DMS153 (cell line): ENCODE data around the gene SVIL.

Source experiments
- DNase-seq: peaks from one replicate; lab custom pipeline; 2025; lab: John Stamatoyannopoulos, UW

SVIL gene

DNA sequence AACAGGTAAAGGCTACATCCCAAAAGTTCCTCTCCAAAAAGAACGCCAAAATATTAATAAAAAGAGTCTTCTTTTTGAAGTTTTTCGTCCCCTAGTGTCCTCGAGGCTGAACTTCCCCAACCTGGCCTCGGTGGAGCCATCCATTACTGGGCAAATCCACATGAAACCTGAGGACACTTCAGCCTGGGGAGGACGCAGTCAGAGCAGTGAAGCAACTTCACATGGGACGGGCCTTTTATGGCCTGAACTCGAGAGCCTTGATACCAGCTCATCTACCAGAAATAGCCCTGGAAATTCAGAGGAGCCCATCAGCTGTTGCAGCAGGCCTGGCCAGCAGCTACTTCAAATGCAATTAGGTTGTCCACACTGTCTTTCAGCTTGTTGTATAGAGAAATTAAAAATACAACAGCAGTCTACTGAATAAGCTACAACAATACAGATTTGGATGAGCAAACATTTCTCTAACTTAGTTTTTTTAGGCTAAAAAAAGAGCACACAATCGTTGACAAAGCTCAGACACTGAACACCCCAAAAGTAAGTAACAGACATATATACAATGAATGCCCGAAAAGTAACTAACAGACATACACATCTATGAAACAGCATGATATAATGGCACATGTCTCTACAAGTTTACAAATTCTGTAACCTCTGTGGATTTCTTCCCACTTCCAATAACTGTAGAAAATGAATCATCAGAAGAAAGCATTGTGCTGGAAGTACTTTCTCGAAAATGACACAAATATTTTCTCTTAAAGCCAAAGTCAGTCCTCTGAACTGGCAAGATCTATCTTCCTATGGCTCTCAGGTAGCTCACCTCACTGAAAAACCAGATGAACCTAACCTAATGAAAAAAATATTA is at the start of gene SVIL:
Gene SVIL, minus strand, starts transcription at position 208 of the 862 bp plus-strand sequence. CDS start 79,913 bp downstream, outside the sequence.
- no peak for DNase-seq

- no peak for DNase-seq
These were observed 47.1 kb upstream of the SVIL start for GRCh38 chr10:29681676-29682448.

DNA sequence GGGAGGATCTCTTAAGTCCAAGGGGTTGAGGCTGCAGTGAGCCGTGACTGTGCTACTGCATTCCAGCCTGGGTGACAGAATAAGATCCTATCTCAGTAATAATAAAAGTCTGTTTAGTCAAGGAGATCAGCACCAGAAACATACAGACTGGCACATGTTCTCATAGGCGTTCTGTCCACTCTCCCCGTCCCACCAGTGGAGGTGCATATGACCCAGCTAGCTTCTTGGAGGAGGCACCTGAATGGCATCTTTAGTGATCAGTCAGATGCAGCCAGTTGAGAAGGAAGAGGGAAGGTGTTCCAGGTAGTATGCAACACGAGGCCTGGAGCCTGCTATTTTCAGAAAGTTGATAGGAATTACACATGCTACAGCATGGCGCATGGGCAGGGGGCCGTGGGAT is 45.3 kb upstream of the SVIL start:
- DNase-seq: no peak

DNA sequence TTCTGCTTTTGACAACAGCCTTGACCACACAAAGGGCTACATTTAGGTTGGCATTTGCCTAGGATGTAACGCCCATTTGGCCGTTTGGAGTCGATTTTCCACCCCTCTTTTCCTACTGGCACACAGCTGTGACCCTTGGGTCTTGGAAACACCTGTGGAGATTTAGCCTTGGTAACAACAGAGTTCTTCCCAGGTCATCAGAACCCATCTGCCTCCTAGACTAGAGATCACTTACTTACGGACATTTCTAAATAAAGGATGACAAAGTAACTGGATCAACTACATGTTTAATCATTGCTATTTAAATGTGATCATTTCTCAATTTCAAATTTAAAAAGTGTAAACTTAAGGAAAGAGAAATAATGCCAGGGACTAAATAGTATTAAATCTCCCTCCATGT is 42.0 kb upstream of the SVIL start:
- no peak for DNase-seq

DNA sequence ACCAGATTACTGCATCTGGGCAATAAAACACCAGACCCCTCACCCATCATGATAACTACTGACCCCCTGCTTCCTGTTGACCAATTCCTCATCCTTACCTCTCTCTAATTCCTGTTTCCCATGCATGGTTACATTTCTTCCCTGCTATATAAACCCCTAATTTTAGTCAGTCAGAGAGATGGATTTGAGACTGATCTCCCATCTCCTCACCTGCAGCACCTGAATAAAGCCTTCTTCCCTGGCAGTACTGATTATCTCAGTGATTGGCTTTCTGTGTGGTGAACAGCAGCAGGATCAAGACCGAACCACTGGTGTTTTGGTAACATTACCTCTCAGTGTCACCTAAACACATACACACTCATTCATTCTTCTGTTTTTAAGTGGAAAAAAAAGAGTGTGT is 41.2 kb upstream of the SVIL start:
- DNase-seq: no peak

DNA sequence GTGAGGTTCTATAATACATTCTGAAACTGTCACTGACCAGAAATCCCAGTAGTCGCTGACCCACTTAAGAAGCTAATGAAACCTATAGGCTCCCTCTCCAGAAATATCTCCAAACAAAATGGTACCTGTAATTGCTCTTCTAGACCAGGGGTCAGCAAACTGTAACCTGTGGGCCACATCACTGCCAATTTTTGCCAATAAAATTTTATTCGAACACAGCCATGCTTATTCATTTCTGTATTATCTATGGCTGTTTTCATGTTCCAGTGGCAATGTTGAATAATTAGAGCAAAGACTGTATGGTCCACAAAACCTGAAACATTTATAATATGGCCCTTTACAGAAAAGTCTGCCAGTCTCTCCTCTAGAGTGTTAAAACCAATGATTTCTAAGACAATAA is 37.2 kb upstream of the SVIL start:
- no peak for DNase-seq

DNA sequence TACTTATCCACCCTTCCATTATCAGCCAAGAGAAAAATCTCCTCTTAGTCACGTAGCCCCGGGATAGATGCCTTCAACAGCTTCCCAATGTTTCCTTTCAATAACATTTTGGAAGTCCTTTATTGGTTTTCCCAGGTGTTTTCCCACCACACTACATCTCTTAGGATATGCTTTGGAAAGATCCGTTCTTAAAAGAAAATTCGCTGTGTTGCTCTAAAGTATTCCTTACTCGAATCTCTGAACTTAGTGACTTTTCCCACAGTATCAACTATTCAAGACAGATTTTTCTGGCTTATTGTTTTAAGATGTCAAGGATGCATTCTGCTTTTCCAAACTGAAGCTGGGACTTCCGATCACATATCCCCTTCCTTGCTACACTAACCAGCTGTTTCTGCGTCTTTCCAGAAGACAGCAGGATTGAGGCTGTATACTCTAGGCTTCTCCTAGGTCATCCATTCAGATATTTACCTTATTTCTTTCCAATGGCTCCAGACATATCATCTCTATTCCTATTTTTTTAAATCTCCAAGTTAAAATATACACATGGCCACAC is 36.5 kb upstream of the SVIL start:
- no peak for DNase-seq

DNA sequence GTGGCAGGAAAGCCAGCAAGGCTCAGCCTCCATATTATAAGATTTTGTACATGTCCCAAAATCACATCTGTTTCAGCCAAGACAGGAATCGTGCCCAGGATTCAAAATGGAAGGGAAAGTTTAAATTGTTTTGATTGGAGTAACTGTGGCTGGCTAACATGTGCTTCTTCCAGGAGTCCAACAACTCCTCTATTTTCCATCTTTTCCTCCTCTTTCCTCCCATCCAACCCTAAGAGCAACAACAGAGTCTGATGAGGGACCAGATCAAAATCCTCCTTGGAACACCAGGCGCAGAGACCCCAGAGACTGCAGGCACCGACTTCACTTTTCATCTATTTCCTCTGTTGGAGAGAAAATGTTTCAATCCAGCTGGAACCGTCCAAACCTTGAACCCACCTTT is 36.0 kb upstream of the SVIL start:
- no peak for DNase-seq

- DNase-seq: no peak
These were observed 34.4 kb upstream of the SVIL start for GRCh38 chr10:29669149-29669548.

GRCh38 chr10:29668628-29669027 is 33.9 kb upstream of the SVIL start:
- no peak for DNase-seq

DNA sequence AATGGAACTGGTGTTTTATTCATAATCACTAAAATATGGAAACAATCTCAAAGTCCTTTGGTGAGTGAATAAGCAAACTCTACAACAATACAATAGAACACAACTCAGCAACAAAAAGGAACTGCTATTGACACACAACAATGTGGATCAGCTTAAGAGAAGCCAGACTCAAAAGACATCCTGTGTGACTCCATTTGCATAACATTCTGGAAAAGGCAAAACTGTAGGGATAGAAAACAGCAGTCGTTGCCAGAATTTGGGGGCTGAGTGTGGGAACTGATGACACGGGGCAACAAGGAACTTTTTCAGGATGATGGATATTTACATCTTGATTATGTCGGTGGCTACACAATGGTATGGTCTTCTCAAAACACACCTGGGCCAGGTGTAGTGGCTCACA is 32.4 kb upstream of the SVIL start:
- no peak for DNase-seq

DNA sequence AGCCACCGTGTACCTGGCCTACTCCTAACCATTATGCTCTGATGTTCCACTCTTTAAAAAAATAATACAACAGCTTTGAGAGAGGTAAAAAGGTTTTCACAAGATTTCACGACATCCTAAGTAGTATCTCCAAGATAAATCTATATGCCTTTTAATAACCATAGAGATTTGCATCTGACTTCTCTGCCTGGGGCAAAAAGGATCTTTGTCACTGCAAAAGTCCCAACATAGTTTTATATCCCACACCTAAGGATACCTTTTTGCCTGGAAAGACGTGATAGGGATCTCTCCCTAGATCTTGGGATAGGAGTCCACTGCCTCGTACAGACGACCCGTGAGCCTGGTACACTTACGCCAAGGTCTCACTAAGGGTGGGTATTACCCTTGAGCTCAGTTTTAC is 31.4 kb upstream of the SVIL start:
- DNase-seq: no peak

DNA sequence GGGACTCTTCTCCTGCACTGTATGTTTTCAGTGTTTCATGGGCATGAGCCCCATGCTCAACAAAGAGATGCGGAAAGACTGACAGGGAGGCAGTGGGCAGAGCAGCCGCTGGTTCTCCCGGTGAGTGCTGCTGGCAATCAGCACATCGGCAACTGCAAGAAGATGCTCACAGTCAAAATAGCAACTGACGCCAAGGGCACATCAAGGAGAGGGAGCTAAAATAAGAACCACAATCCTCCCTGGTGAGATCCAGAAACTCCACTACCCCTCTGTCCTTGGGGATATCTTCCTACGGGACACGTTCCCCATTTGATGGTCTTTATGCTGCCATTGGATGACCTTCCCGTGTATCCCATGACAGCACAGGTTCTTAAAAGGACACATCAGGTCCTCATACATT is 28.9 kb upstream of the SVIL start:
- no peak for DNase-seq

DNA sequence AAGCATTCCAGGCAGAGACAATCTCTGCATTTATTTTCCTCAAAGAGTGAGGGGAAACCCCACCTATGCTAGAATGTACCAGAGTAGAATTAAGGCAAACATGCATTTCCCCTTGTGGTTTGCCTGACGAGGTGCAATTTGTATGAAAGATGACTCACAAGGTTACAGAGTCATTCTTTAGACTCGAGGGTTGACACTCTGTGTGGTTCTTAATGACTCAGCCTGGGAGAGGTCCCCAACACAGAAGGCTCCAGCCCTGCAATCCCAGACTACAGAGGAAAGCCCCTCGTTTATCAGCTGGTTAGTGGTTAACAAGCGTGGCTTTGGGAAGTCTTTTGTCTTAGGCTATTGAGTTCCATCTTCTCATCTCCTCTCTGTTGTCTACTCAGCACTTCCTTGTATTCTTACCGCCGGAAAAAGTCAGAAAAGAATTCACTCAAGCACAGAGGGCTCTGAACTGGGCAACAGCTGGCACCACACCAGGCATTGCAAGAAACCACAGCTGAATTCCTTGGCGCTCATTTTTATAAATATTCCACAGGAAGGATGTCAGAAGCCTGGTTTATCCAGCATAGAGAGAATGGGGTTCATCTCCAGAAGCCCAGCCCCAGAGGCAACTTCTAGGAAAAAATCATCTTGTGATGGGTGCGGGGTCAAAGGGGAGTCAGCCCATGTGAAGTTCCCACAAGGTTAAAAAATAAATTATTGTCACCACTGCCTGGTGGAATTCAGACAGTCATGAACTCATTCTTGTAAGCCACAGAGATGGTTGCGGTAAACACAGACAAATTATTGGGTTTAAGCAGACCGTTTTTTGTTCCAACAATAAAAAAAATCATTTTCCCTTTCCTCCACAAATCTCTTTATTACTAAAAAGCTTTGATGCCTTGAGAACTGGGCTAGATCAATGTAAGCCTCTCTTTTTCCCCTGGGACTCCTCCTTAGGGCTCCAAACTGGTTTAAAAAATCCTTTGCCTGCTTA is 24.5 kb upstream of the SVIL start:
- DNase-seq: no peak

DNA sequence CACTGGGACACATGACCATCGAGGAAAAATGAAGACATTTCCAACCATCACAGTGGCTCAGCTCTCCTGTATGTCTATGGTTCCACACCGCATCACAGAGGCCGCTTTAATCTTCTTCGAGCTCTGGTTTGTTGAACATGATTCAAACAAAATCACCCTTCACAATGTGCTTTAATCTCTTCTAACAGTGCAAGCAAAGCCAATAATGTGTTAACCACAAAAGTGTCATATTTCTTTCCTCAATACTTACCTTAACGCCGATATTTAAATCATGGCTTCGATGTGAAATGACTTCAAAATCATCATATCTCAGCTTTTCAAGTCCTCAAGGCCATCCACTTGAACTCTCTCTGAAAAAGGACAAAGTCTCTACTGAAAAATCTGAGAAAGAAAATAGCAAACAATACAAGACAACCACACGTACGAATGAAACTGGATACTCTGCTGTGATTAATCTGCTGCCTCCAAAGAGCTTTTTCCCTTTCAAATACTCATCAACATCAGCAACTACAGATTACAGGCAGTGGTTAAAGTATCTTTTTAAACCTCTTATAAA is 23.0 kb upstream of the SVIL start:
- no peak for DNase-seq

DNA sequence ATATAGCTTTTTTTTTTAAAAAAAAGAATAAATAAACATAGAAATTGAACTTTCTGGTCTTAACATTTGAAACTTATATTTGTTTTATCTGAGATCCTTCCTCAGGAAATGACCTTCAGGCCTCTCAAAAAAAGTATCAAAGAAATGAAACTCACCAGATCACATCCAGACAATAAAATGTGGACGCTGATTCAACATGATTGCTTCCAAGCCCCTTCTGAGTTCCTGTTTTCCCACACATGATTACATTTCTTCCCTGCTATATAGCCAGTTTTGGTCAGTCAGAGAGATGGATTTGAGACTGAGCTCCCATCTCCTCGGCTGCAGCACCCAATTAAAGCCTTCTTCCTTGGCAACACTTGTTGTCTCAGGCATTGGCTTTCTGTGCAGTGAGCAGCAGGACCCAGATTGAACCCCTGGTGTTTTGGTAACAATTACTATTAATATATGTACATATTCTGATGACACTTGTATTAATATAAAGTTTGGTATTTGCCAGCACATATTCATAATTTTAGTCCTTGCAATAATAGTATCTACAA is 21.8 kb upstream of the SVIL start:
- DNase-seq: no peak

DNA sequence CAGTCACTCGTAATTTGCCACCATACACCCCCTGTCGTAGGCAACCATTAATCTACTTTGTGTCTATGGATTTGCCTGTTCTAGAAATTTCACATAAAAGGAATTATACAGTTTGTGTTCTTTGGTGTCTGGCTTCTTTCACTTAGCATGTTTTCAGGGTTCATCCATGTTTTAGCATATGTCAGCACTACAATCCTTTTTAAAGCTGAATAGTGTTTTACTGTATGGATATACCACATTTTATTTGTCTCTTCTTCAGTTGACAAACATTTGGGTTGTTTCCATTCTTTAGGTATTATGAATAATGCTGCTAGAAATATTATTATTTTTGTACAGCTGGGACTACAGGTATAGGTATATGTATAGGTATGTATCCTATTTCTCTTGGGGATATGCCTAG is 17.4 kb upstream of the SVIL start:
- DNase-seq: no peak

- DNase-seq: no peak
These were observed 17.0 kb upstream of the SVIL start for GRCh38 chr10:29651767-29652166.

GRCh38 chr10:29650552-29650944 is 15.8 kb upstream of the SVIL start:
- DNase-seq: no peak

- no peak for DNase-seq
These were observed 15.1 kb upstream of the SVIL start for GRCh38 chr10:29649561-29650551.
